Esophagus squamous epithelium (tissue), 5 donors: ENCODE results near the gene TOGARAM2. TPM values are rescaled to one million over a fixed set of nuclear protein-coding genes. Genes with fewer than 3 reads are reported as not detected.

Source experiments
- DNase-seq: peaks from one replicate; lab custom pipeline; 2025; lab: John Stamatoyannopoulos, UW
- H3K27ac ChIP-seq, 4 donors: fragments of 200-600 bp; sonication (generic); one replicate each; pipeline ENCODE4 v1.5.1; 2016 to 2019; ENCODE audit warnings: mild to moderate bottlenecking in 1 of 4
- H3K27me3 ChIP-seq, 4 donors: fragments of 200-600 bp; sonication (generic); 1 replicate in 3 of 4; 2 replicates in 1 of 4; pipeline versions ENCODE4 v1.5.1 to v1.6.0; 2017 to 2021; ENCODE audit warnings: antibody characterized with exemption in 1 of 4
- H3K36me3 ChIP-seq, 3 donors: fragments of 200-600 bp; sonication (generic); one replicate each; pipeline ENCODE4 v1.5.1; 2016 to 2019
- H3K4me1 ChIP-seq, 3 donors: fragments of 200-600 bp; sonication (generic); one replicate each; pipeline ENCODE4 v1.5.1; 2017 to 2019
- H3K4me3 ChIP-seq, 4 donors: fragments of 200-600 bp; sonication (generic); 1 replicate in 3 of 4; 2 replicates in 1 of 4; pipeline ENCODE4 v1.5.1; 2016 to 2019; ENCODE audit warnings: mild to moderate bottlenecking in 2 of 4, moderate library complexity in 1 of 4
- H3K9me3 ChIP-seq, 3 donors: fragments of 200-600 bp; sonication (generic); one replicate each; pipeline ENCODE4 v1.5.1; 2016 to 2019
- CTCF ChIP-seq, 6 experiments: fragments of 450-650 bp in 4 of 6; fragments of 200-600 bp in 2 of 6; sonication (generic) in 2 of 6; IDR thresholded peaks; one replicate each; pipeline ENCODE4 v1.5.1; 2016 to 2019; ENCODE audit warnings: antibody characterized with exemption in 6 of 6, mild to moderate bottlenecking in 4 of 6, moderate library complexity in 4 of 6
- POLR2A ChIP-seq, 4 donors: fragments of 450-650 bp; IDR thresholded peaks; one replicate each; pipeline ENCODE4 v1.6.1; 2017; ENCODE audit warnings: antibody characterized with exemption in 4 of 4, mild to moderate bottlenecking in 4 of 4, moderate library complexity in 3 of 4
- WGBS, 2 donors: methylation state at CpG; one replicate each; pipeline ENCODE4 v1.1.5; 2018; 5-methylcytosine and 5-hydroxymethylcytosine counted together
- intact Hi-C: fragments of 100-400 bp; cut with DNase I; formaldehyde crosslinking; loops from one replicate; pipeline ENCODE4 v1.15.0; 2022
- total RNA-seq, 4 donors: library from RNA; depleted of rRNA; stranded (reverse); fragments of >200 nt; gene quantifications; one replicate each; pipeline ENCODE4 v1.1.0, GENCODE V29; 2016
- donor health status: DM: yes; HTN: yes; CAD: no.

TOGARAM2 gene
- total RNA-seq, 4 donors from 2014 or later, result 0.03 to 0.76 (median 0.48) TPM; not detected in 1

- H3K4me3 ChIP-seq, result no peak overlapping the region
- DNase-seq, result no peak
- H3K9me3 ChIP-seq, result no peaks in the 10 kb centered on the region
- no peaks in the 10 kb centered on the region for H3K27me3 ChIP-seq
- H3K4me1 ChIP-seq, result peaks cover 21 to 45% (median 21%) of the 10 kb centered on the region in 3 donors
- TF ChIP-seq CTCF (IDR thresholded peaks at IDR 0.05), result no peak
- TF ChIP-seq POLR2A (IDR thresholded peaks at IDR 0.05), result no peak
- H3K27ac ChIP-seq, result no peak overlapping the region
- intact Hi-C loops, result no loop called here
- 69 to 82% methylated on average over 1 of the region's 1 CpG for WGBS, 2 donors
- H3K36me3 ChIP-seq, result no peaks in the 10 kb centered on the region
Observed at GRCh38 chr2:29059624-29060023, 78.5 kb downstream of the TOGARAM2 start.

- intact Hi-C loops, result no loop called here
- TF ChIP-seq CTCF (IDR thresholded peaks at IDR 0.05), result no peak
- no peak for TF ChIP-seq POLR2A (IDR thresholded peaks at IDR 0.05)
Observed at GRCh38 chr2:29060441-29060840, 79.3 kb downstream of the TOGARAM2 start.

GRCh38 chr2:29061176-29061575 is 80.1 kb downstream of the TOGARAM2 start:
- H3K4me1 ChIP-seq, result peaks cover 35 to 61% (median 36%) of the 10 kb centered on the region in 3 donors
- TF ChIP-seq POLR2A (IDR thresholded peaks at IDR 0.05) (no peak), CTCF (IDR thresholded peaks at IDR 0.05) (no peak)
- intact Hi-C loops, result no loop called here
- H3K4me3 ChIP-seq, result no peak overlapping the region
- H3K27ac ChIP-seq, result no peak overlapping the region
- H3K27me3 ChIP-seq, result no peaks in the 10 kb centered on the region
- no peaks in the 10 kb centered on the region for H3K36me3 ChIP-seq
- 50 to 73% methylated on average over 6 of the region's 6 CpGs for WGBS, 2 donors
- H3K9me3 ChIP-seq, result no peaks in the 10 kb centered on the region
- DNase-seq, result no peak

More at GRCh38 chr2:29060441-29060840, 79.3 kb downstream of the TOGARAM2 start:
- Histone ChIP-seq H3K27ac (no peak overlapping the region), H3K9me3 (no peaks in the 10 kb centered on the region), H3K36me3 (no peaks in the 10 kb centered on the region), H3K27me3 (no peaks in the 10 kb centered on the region), H3K4me3 (no peak overlapping the region), H3K4me1 (peaks cover 29 to 53% (median 30%) of the 10 kb centered on the region in 3 donors)
- no peak for DNase-seq
- WGBS, 2 donors, result 71 to 72% methylated on average over 7 to 9 of the region's 9 CpGs

- no peaks in the 10 kb centered on the region for H3K27me3 ChIP-seq
- no peak for DNase-seq
- TF ChIP-seq POLR2A (IDR thresholded peaks at IDR 0.05) (no peak), CTCF (IDR thresholded peaks at IDR 0.05) (no peak)
- peak overlapping the region in 1 of 4 donors; percentile 6 for H3K27ac ChIP-seq
- no peaks in the 10 kb centered on the region for H3K36me3 ChIP-seq
- H3K4me3 ChIP-seq, result no peak overlapping the region
- H3K4me1 ChIP-seq, result peaks cover 40 to 65% (median 41%) of the 10 kb centered on the region in 3 donors
- WGBS, 2 donors, result 73 to 84% methylated on average over 3 of the region's 3 CpGs
- intact Hi-C loops, result no loop called here
- no peaks in the 10 kb centered on the region for H3K9me3 ChIP-seq
Observed at GRCh38 chr2:29061616-29062015, 80.5 kb downstream of the TOGARAM2 start.

DNA sequence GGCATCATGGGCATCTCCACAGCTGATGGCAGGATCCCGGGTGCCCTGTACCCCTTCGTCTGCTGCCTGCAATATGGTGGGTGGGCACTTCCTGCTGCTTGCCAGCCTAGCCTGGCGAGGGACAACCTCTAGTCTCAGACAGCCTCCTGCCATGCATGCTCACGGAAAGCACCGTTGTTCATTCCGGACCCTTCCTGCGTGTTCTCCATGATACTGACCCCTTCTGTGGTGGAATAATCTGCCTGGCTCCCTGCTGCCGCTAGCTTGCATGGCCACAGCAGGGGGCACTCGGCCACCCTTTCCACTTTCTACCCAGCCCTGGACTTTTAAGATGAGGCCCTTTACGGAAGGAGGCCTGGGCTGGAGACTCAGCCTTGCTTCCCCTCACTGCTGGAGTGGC is 81.3 kb downstream of the TOGARAM2 start:
- DNase-seq, result no peak
- intact Hi-C loops, result no loop called here
- H3K27ac ChIP-seq, result peak overlapping the region; percentile 92 to 95 (median 94)
- no peaks in the 10 kb centered on the region for H3K9me3 ChIP-seq
- H3K4me1 ChIP-seq, result peaks cover 45 to 69% (median 46%) of the 10 kb centered on the region in 3 donors
- no peaks in the 10 kb centered on the region for H3K36me3 ChIP-seq
- no peak for TF ChIP-seq CTCF (IDR thresholded peaks at IDR 0.05)
- TF ChIP-seq POLR2A (IDR thresholded peaks at IDR 0.05), result no peak
- WGBS, 2 donors, result 98% methylated on average over 6 to 9 of the region's 10 CpGs
- H3K27me3 ChIP-seq, result no peaks in the 10 kb centered on the region
- H3K4me3 ChIP-seq, result no peak overlapping the region
